Amniotic epithelial cell (primary cell): ENCODE data around the gene TBX1.
A peak's percentile ranks its signal among the peaks of the same experiment; 100 is the strongest.

Experiments used
- DNase-seq: peaks from one replicate; pipeline ENCODE4 v3.0.0-alpha.2; 2010; ENCODE audit warnings: low read depth

The TBX1 gene

DNA sequence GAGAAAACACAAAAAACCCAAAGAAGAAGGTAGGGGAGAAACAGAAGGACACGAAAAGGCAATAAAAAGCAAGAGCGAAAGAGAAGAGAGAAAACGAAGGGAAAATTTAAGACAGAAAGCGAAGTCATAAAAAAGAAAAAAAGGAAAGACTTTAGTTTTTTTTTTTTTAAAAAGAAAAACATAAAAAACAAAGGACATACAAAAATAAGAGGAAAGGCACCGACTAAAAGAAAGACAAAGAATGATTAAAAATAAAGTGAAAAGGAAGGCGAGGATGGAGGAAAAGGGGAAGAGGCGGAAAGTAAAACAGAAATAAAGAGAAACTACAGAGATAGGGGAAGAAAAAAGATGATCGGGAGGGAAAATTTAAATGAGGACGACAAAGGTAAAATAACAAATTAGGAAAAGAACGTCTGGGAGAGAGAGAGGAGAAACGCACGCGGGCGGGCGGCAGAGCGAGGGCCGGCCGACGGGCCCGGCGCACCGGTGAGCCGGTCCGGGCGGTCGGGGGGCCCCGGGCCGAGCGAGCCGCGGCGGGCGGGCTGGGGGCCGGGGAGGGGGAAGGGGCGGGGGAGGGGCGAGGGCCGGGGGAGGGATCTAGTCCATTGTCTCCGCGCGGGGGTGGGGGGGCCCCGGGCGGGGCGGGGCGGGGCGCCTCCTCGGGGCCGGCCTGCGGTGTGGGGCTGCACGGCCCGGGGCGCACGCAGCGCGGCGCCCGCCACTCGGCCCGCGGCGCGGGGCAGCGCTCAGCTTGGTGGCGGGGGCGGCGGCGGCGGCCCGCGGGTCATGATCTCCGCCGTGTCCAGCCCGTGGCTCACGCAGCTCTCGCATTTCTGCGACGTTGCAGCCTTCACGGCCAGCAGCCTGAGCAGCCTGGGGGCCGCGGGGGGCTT is at the start of gene TBX1:
TBX1 (plus strand) TSS at position 721 of the 893 bp plus-strand sequence; CDS start at position 787, 66 bp downstream.
- DNase-seq: no peak

DNA sequence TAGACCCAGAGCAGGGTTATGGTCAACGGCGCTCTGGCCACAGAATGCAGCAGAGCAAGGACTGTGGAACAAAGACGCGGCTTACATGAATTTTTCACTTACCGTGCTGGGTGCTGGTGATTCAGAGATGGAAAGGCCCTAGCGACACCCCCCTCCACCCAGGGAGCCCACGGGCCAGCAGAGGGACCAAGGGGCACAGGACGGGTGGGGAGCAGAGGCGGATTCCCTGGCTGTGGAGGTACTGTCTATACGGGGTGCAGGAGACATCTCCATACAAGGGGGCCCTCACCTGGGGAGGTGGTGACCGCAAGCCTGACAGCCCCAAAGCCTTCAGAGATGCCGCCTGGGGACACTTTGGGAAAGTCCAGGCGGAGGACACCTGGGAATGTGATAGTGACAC is 47.3 kb upstream of the TBX1 start:
- no peak for DNase-seq

GRCh38 chr22:19713650-19714311 is 46.8 kb upstream of the TBX1 start:
- no peak for DNase-seq

DNA sequence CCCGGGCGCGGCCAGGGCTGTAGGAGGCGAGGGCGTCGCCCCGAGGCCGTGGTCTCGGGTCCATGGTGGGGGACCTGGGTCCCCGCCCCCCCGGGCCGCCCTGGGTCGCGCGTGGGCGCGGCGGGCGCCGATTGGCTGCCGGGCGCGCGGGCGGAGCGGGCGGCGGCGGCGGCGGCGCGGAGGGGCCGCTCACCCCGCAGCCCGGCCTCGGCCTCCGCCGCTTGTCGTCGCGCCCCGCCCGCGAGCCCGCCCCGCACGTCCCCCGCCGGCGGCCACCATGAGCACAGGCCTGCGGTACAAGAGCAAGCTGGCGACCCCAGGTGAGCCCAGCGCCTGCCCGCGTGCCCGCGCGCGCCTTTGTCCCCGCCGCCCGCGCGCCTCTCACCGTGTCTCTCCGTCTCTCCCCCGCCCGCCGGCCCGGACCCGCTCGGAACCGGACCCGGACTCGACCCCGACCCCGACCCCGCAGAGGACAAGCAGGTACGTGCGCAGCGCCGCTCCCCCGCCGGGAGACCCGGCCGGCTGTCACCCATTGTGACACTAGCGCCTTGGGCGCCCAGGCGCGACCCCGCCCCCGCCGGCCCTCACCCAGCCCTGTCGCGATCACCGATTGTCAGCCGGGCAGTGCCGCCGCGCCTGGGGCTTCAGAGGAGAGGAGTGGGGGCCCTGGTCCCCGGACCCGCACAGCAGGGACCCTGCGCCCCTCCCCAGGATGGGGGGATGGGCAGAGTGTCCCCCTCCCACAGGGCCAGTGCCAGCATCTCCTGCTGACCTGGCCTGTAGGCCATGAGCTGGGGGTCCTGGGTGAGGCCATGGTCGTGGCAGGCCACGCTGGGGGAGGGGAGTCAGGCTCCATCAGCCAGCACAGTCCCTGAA is 46.0 kb upstream of the TBX1 start, which contains the start of gene SEPTIN5:
SEPTIN5 (plus strand) TSS at position 192 of the 876 bp plus-strand sequence; CDS start at position 278, 86 bp downstream.
- no peak for DNase-seq

- no peak for DNase-seq
Measured at GRCh38 chr22:19715188-19715930, 45.2 kb upstream of the TBX1 start.

- DNase-seq: no peak
Measured at GRCh38 chr22:19716041-19716828, 44.3 kb upstream of the TBX1 start.

DNA sequence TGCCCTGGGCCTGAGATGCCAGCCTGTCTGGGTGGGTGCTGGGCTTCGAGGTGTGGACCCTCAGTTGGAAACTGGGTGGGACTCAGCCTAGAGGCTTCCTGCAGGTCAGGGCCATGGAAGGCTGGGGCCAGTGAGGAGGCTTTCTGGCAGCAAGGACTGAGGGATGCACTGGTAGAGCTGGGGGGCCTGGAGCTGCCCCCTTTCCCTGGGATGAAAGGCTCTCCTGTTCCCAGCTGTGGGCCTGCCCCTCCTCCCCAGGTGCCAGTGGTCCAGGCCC is 43.8 kb upstream of the TBX1 start:
- no peak for DNase-seq

DNA sequence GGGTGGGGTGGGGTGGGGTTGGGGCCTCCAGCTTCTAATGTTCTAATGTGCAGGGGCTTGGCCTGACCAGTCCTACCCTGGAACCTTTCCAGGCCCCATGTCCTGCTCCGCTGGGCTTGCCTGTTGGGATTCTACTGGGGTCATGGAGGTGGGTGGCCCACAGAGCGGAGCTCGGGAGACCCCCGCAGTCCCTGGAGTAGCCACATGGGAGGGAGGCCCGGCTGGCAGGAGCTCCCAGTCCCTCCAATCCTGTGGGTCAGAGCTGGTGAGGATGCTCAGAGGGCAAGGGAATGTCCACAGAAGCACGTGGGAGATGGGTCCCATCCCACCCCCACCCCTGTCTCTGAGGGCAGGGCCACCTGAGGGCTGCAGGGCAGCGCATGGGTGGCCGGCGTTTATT is 43.4 kb upstream of the TBX1 start:
- DNase-seq: no peak

DNA sequence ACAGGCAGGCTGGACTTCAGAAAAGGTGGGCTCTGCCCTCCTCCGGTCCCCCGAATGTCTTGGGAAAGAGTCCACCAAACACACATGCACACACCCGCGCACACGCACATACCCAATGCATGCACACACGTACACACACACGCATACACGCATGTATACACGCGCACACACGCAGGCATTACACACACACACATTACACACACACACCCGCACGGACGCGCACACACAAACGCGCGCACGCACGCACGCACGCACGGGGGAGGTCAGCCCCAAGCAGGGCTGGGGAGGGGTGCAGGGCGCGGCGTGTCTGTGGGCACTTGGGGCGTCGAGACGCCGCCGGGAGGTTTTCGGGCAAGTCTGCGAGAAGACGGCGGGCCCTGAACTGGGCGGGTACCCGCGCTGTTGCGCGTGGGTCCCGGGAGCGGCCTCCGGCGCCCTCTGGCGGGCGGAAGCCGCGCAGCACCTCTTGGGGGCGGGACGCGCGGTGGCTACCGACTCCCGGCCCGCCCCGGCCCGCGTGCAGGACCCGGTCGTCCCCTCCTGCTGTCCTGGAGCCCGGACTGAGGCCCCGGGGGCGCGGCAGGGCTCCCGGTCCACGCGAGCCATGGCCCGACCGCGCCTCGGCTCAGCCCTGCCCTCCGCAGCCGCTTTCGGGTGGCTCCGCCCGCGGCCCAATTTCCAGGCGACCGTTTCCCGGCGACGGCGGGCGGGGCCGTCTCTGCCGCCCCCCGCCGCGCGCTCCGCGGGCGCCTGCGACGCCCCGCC is 42.7 kb upstream of the TBX1 start:
- peak; percentile 27 for DNase-seq

DNA sequence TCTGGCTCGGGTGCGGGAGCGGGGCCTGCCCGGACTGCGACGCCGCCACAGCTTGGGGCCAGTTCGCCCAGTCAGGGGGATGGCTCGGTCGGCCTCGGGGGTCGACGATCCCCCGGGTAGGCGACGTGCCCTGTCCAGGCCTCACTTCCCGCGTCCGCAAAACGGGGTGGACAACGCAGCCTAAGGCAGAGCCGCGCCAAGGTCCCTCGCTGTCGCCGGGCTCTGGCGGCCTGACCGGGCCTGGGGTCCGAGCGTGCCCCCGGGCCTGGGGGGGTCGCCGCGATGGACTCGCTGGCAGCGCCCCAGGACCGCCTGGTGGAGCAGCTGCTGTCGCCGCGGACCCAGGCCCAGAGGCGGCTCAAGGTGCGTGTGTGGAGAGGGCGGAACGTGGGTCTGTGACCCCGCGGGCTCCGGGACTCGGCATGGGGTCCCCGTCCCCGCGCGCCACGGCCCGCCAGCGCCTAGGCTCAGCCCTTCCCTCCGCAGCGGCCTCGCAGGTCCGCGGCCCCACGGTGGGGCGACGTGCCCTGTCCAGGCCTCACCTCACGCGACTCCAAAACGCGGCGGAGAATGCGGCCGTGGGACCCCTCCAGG is 42.0 kb upstream of the TBX1 start:
- DNase-seq: no peak

DNA sequence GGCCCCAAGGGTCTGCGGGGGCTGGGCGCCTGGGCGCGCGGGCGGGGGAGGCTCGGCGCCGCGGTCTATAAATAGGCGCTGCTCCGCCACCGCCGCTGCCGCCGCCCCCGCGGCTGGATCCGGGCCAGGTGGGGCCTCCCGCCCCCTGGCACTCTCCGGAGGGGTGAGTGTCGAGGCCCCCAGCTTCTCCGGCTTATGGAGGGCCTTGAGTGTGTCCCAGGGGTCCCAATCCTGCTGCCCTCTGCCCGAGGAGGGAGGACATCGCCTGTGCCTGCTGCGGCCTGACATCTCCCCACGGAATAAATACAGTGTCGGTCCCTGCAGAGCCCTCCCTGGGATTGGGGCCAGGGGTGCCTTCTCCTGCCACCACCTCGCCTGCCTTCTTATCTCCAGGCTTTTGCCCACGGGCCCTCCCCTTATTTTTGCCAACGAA is 41.5 kb upstream of the TBX1 start:
- no peak for DNase-seq

DNA sequence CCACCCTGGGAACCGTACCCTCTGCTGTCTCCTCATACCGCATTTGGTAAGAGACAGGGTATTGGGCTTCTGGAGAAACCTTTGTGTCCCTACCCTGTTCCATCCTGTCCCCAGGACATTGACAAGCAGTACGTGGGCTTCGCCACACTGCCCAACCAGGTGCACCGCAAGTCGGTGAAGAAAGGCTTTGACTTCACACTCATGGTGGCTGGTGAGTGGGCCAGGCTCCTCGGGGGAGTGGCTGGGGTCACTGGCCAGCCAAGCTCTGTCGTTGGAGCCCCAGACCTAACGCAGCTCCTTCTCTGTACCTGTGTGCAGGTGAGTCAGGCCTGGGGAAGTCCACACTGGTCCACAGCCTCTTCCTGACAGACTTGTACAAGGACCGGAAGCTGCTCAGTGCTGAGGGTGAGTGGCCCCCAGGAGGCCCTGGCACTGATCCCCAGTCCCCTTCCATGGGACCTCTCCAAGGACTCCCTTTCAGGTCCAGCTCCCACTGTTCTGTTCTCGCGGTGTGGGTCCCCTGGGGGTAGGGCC is 41.0 kb upstream of the TBX1 start:
- DNase-seq: no peak

GRCh38 chr22:19720150-19720827 is 40.3 kb upstream of the TBX1 start:
- DNase-seq: no peak

GRCh38 chr22:19720999-19721329 is 39.6 kb upstream of the TBX1 start:
- DNase-seq: no peak

DNA sequence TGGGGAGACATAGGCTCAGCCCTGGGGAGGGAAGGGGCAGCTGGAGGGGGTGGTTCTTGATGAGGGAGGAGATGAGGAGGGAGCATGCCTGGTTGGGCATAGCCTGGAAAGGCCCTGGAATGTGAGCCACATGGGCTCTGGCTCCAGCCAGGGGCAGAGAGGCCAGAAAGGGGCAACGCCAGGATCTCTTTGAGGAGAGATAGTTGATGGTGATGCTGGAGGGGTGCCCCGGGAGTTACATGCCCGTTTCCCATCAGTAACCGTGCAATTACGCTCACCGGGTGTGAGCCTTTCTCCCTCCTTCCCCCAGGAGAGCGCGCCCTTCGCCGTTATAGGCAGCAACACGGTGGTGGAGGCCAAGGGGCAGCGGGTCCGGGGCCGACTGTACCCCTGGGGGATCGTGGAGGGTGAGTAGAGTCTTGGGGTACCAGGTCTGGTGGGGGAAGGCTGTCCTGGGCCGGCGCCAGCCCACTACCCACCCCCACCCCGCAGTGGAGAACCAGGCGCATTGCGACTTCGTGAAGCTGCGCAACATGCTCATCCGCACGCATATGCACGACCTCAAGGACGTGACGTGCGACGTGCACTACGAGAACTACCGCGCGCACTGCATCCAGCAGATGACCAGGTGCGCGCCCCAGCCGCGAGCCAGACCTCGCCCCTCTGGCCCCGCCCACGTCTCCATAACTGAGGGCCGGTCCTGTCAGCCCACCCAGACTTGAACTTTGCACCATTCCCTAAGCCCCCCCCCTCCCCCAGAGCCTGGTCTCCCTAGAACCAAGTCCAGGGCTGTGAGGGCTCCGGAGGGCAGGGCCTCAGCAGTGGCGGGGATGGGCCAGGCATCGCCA is 39.0 kb upstream of the TBX1 start:
- no peak for DNase-seq

GRCh38 chr22:19722178-19722981 is 38.2 kb upstream of the TBX1 start:
- peak; percentile 15 for DNase-seq

- DNase-seq: no peak
Measured at GRCh38 chr22:19722982-19723231, 37.7 kb upstream of the TBX1 start.
